K562 (cell line): Measurements from ENCODE around the gene ANKRD6. TPM values are rescaled to one million over a fixed set of nuclear protein-coding genes. Genes with fewer than 3 reads are reported as not detected.

Source experiments
- CREM ChIP-seq: IDR thresholded peaks from 2 replicates; pipeline ENCODE4 v1.6.1; 2014; ENCODE audit warnings: antibody characterized with exemption, low read depth
- MCM3 ChIP-seq: fragments of 450-650 bp; IDR thresholded peaks from 2 replicates; pipeline ENCODE4 v1.6.1; 2016
- NEUROD1 ChIP-seq: fragments of 150-350 bp; IDR thresholded peaks from 2 replicates; pipeline ENCODE4 v1.6.1; 2014; ENCODE audit warnings: borderline replicate concordance, low read length, low read depth; ENCODE audit not compliant: partially characterized antibody
- SAP30 ChIP-seq: fragments of 200-600 bp; sonication (generic); IDR thresholded peaks from 2 replicates; pipeline ENCODE4 v1.6.1; 2012; ENCODE audit warnings: borderline replicate concordance, low read depth, mild to moderate bottlenecking, moderate library complexity, low read length, control low read depth, inconsistent platforms; ENCODE audit not compliant: insufficient read depth, poor library complexity, severe bottlenecking
- SRF ChIP-seq, 2 experiments: fragments of 250-450, 450-650 bp in 1 of 2; sonication (Bioruptor Pico) in 1 of 2; sonication (generic) in 1 of 2; formaldehyde crosslinking; IDR thresholded peaks; 2 replicates each; pipeline versions ENCODE4 v1.5.0 to v1.5.1; 2020 to 2022; ENCODE audit warnings: mild to moderate bottlenecking in 1 of 2, missing genetic modification reagents in 1 of 2
- TAF15 ChIP-seq: fragments of 200-400 bp; formaldehyde crosslinking; IDR thresholded peaks from 2 replicates; pipeline ENCODE4 v1.6.1; 2017; ENCODE audit warnings: mild to moderate bottlenecking, low read depth, low read length, moderate library complexity
- ZNF239 ChIP-seq: fragments of 250-450 bp; sonication (Bioruptor Pico); IDR thresholded peaks from 2 replicates; pipeline ENCODE4 v1.4.0; 2020; ENCODE audit warnings: mild to moderate bottlenecking
- polyA plus RNA-seq, 8 experiments: library from polyadenylated mRNA; depleted of rRNA in 4 of 8; stranded (reverse) in 5 of 8; unstranded in 3 of 8; fragments of >200 nt; fragmentation: Nextera tagmentation in 2 of 8; fragmentation: Illumina TruSeq in 1 of 8; extraction: Ambion mirVana in 2 of 8; extraction: Trizol in 1 of 8; gene quantifications; 2 replicates each; pipeline versions ENCODE4 v1.2.1 to v1.2.3, GENCODE V29; 2011 to 2014; ENCODE audit warnings: inconsistent platforms in 1 of 8, missing spikeins in 1 of 8
- total RNA-seq, 7 experiments: library from RNA; depleted of rRNA in 6 of 7; stranded (reverse); fragments of >200 nt in 6 of 7; fragmentation: Illumina TruSeq in 2 of 7; extraction: Trizol in 2 of 7; gene quantifications; 2 replicates each; pipeline versions ENCODE4 v1.2.1 to v1.2.3, GENCODE V29; 2011 to 2021; ENCODE audit warnings: low replicate concordance in 1 of 7
- TF ChIP-seq, protein P1 (sequence below): fragments of 200-400 bp; formaldehyde crosslinking; IDR thresholded peaks from 2 replicates; pipeline ENCODE4 v1.6.1; 2017; ENCODE audit warnings: mild to moderate bottlenecking, low read depth, low read length, moderate library complexity
- TF ChIP-seq, protein P2 (sequence below): fragments of 450-650 bp; formaldehyde crosslinking; IDR thresholded peaks from 2 replicates; pipeline ENCODE4 v1.4.0; 2022; ENCODE audit warnings: mild to moderate bottlenecking, moderate library complexity
- TF ChIP-seq, protein P3 (sequence below), 2 experiments: fragments of 150-350 bp in 1 of 2; IDR thresholded peaks; 2 replicates each; pipeline ENCODE4 v1.6.1; 2012 to 2016; ENCODE audit warnings: low read depth in 2 of 2, low read length in 2 of 2, mild to moderate bottlenecking in 1 of 2, moderate library complexity in 1 of 2
- TF ChIP-seq, protein P4 (sequence below): sonication (generic); formaldehyde crosslinking; IDR thresholded peaks from 2 replicates; pipeline ENCODE4 v1.8.0; 2023; ENCODE audit warnings: mild to moderate bottlenecking, missing genetic modification reagents
- TF ChIP-seq, protein P5 (sequence below), 2 experiments: fragments of 200-800 bp in 1 of 2; sonication (Bioruptor generic) in 1 of 2; sonication (generic) in 1 of 2; formaldehyde crosslinking in 1 of 2; IDR thresholded peaks in 1 of 2; conservative IDR thresholded peaks in 1 of 2; 2 replicates each; pipeline versions ENCODE4 v1.5.0 to v1.6.1; 2016 to 2020; ENCODE audit warnings: missing compliant biosample characterization in 1 of 2, missing genetic modification characterization in 1 of 2, missing genetic modification reagents in 1 of 2

Gene ANKRD6
- total and polyA plus RNA-seq, 9 of the 15 experiments (the other 6 are each of a cell fraction or from before 2014, with no cell fraction given), result 0.04 to 0.22 (median 0.08) TPM; not detected in 4

DNA sequence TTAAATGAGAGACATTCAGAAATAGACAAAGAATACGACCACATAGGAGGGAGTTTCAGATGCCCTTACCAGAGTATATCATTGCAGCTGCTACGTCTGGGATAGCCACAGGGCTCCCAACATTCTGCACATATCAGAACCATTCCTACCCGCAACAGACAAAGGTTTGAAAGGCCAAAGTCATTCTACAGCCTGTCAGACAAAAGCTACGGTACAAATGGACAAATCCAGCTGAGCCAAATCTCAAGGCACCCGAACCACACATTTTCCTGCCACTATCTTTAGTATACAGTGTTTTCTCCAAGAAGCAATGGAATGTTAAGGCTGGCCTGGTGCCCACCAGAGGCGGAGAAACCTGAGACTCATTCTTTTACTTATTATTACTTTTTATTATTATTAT is 236.1 kb downstream of the ANKRD6 start (continued):
- TF ChIP-seq, protein P1, sequence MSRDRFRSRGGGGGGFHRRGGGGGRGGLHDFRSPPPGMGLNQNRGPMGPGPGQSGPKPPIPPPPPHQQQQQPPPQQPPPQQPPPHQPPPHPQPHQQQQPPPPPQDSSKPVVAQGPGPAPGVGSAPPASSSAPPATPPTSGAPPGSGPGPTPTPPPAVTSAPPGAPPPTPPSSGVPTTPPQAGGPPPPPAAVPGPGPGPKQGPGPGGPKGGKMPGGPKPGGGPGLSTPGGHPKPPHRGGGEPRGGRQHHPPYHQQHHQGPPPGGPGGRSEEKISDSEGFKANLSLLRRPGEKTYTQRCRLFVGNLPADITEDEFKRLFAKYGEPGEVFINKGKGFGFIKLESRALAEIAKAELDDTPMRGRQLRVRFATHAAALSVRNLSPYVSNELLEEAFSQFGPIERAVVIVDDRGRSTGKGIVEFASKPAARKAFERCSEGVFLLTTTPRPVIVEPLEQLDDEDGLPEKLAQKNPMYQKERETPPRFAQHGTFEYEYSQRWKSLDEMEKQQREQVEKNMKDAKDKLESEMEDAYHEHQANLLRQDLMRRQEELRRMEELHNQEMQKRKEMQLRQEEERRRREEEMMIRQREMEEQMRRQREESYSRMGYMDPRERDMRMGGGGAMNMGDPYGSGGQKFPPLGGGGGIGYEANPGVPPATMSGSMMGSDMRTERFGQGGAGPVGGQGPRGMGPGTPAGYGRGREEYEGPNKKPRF, result no peak
- no peak for TF ChIP-seq CREM
- TF ChIP-seq, protein P2, sequence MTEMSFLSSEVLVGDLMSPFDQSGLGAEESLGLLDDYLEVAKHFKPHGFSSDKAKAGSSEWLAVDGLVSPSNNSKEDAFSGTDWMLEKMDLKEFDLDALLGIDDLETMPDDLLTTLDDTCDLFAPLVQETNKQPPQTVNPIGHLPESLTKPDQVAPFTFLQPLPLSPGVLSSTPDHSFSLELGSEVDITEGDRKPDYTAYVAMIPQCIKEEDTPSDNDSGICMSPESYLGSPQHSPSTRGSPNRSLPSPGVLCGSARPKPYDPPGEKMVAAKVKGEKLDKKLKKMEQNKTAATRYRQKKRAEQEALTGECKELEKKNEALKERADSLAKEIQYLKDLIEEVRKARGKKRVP (CRISPR knock-in tag), result no peak
- no peak for TF ChIP-seq SAP30
- TF ChIP-seq, protein P3, sequence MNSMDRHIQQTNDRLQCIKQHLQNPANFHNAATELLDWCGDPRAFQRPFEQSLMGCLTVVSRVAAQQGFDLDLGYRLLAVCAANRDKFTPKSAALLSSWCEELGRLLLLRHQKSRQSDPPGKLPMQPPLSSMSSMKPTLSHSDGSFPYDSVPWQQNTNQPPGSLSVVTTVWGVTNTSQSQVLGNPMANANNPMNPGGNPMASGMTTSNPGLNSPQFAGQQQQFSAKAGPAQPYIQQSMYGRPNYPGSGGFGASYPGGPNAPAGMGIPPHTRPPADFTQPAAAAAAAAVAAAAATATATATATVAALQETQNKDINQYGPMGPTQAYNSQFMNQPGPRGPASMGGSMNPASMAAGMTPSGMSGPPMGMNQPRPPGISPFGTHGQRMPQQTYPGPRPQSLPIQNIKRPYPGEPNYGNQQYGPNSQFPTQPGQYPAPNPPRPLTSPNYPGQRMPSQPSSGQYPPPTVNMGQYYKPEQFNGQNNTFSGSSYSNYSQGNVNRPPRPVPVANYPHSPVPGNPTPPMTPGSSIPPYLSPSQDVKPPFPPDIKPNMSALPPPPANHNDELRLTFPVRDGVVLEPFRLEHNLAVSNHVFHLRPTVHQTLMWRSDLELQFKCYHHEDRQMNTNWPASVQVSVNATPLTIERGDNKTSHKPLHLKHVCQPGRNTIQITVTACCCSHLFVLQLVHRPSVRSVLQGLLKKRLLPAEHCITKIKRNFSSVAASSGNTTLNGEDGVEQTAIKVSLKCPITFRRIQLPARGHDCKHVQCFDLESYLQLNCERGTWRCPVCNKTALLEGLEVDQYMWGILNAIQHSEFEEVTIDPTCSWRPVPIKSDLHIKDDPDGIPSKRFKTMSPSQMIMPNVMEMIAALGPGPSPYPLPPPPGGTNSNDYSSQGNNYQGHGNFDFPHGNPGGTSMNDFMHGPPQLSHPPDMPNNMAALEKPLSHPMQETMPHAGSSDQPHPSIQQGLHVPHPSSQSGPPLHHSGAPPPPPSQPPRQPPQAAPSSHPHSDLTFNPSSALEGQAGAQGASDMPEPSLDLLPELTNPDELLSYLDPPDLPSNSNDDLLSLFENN (IDR thresholded peaks at IDR 0.05; ENCODE audit: low read depth in 2 of 2, low read length in 2 of 2), result no peak
- TF ChIP-seq NEUROD1, result no peak
- TF ChIP-seq, protein P4, sequence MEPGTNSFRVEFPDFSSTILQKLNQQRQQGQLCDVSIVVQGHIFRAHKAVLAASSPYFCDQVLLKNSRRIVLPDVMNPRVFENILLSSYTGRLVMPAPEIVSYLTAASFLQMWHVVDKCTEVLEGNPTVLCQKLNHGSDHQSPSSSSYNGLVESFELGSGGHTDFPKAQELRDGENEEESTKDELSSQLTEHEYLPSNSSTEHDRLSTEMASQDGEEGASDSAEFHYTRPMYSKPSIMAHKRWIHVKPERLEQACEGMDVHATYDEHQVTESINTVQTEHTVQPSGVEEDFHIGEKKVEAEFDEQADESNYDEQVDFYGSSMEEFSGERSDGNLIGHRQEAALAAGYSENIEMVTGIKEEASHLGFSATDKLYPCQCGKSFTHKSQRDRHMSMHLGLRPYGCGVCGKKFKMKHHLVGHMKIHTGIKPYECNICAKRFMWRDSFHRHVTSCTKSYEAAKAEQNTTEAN (CRISPR knock-in tag), result no peak
- no peak for TF ChIP-seq TAF15
- TF ChIP-seq, protein P5, sequence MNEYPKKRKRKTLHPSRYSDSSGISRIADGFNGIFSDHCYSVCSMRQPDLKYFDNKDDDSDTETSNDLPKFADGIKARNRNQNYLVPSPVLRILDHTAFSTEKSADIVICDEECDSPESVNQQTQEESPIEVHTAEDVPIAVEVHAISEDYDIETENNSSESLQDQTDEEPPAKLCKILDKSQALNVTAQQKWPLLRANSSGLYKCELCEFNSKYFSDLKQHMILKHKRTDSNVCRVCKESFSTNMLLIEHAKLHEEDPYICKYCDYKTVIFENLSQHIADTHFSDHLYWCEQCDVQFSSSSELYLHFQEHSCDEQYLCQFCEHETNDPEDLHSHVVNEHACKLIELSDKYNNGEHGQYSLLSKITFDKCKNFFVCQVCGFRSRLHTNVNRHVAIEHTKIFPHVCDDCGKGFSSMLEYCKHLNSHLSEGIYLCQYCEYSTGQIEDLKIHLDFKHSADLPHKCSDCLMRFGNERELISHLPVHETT (CRISPR knock-in tag; conservative IDR thresholded peaks at IDR 0.05 in 1 of 2, IDR thresholded peaks at IDR 0.05 in 1 of 2), result no peak
- no peak for TF ChIP-seq SRF (CRISPR knock-in tag; IDR thresholded peaks at IDR 0.05)
- TF ChIP-seq ZNF239, result no peak
- TF ChIP-seq MCM3, result no peak
